ENCODE measurements around the gene MXRA5.

DNA sequence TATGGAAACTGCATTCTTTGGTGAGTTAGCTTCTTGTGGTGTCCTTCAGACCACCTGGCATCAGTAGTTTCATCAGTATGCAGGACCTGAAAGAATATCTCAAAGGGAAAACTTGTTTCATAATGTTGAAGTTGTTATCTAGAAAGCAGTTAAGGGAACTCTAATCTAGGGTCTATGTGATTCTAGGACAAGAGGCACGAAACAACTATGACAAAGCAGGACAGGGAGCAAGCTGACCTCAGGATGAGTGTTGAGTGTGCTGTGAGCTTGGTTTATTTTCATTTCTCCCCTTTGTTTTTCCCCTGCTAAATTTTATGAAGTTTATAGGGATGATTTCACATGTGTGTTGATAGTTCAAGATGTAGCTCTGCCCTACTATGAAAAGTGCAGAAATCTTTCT, 65.7 kb downstream of the MXRA5 start:
- TF ChIP-seq, protein P1, sequence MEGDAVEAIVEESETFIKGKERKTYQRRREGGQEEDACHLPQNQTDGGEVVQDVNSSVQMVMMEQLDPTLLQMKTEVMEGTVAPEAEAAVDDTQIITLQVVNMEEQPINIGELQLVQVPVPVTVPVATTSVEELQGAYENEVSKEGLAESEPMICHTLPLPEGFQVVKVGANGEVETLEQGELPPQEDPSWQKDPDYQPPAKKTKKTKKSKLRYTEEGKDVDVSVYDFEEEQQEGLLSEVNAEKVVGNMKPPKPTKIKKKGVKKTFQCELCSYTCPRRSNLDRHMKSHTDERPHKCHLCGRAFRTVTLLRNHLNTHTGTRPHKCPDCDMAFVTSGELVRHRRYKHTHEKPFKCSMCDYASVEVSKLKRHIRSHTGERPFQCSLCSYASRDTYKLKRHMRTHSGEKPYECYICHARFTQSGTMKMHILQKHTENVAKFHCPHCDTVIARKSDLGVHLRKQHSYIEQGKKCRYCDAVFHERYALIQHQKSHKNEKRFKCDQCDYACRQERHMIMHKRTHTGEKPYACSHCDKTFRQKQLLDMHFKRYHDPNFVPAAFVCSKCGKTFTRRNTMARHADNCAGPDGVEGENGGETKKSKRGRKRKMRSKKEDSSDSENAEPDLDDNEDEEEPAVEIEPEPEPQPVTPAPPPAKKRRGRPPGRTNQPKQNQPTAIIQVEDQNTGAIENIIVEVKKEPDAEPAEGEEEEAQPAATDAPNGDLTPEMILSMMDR (IDR thresholded peaks at IDR 0.05): no peak
- TF ChIP-seq POLR2AphosphoS5 (IDR thresholded peaks at IDR 0.05): no peak
- TF ChIP-seq POLR2A (IDR thresholded peaks at IDR 0.05; ENCODE audit: low read depth): no peak
- no peak for TF ChIP-seq EP300 (IDR thresholded peaks at IDR 0.05)
